K562 (cell line): ENCODE data around the gene SNTG2. TPM values are rescaled to one million over a fixed set of nuclear protein-coding genes. Genes with fewer than 3 reads are reported as not detected.

Experiments
- ATAC-seq: fragments of 200-7000 bp; cut with Tn5 transposase; 3 replicates; pipeline ENCODE4 v1.9.1; 2020; ENCODE audit warnings: moderate library complexity
- BruUV-seq: library from RNA; stranded (reverse); fragments of 400-500 nt; replicated peaks from 2 replicates; lab custom pipeline; 2021; lab: Mats Ljungman, UMichigan
- CTCF ChIA-PET: fragments of 300-600 bp; formaldehyde crosslinking; extraction: SDS; loops from one replicate; lab custom pipeline; 2021; ENCODE audit warnings: low intra/inter-chr PET ratio; lab: Yijun Ruan, JAX
- POLR2A ChIA-PET: fragments of 300-600, 350-650 bp; sonication (Branson Sonifier 250); formaldehyde crosslinking; extraction: SDS; loops from one replicate; lab custom pipeline; 2021; ENCODE audit warnings: antibody characterized with exemption, inconsistent platforms; lab: Yijun Ruan, JAX
- DNase-seq, 4 experiments: peaks; one replicate each; pipeline versions ENCODE4 v3.0.0 to v3.0.0-alpha.2; 2011 to 2018; ENCODE audit warnings: low spot score in 3 of 4, mixed read lengths in 3 of 4; ENCODE audit errors: extremely low read depth in 1 of 4
- FAIRE-seq: peaks from 2 replicates; lab custom pipeline; 2011; peaks lifted over from hg19 to GRCh38; lab: Jason Lieb, UNC
- H2AFZ ChIP-seq: 2 replicates; pipeline ENCODE4 v1.6.0; 2011; ENCODE audit warnings: low read depth, low read length, control low read depth, inconsistent platforms
- H3K27ac ChIP-seq: fragments of 200-600 bp; 3 replicates; pipeline ENCODE4 v1.8.0; 2011; ENCODE audit warnings: low read depth, mild to moderate bottlenecking, control low read depth, inconsistent platforms, low read length, moderate library complexity, mixed read lengths; ENCODE audit errors: extremely low read depth
- H3K27me3 ChIP-seq, 2 experiments: fragments of 300-600 bp in 1 of 2; 2 replicates in 1 of 2; 3 replicates in 1 of 2; pipeline versions ENCODE4 v1.6.0 to v1.8.0; 2011; ENCODE audit warnings: inconsistent platforms in 2 of 2, low read length in 2 of 2, mild to moderate bottlenecking in 1 of 2, mixed read lengths in 1 of 2, moderate library complexity in 1 of 2; ENCODE audit not compliant: control insufficient read depth in 2 of 2, insufficient read depth in 2 of 2
- H3K36me3 ChIP-seq: fragments of 300-600 bp; 3 replicates; pipeline ENCODE4 v1.8.0; 2011; ENCODE audit warnings: mild to moderate bottlenecking, low read length, inconsistent platforms; ENCODE audit not compliant: control insufficient read depth, insufficient read depth
- H3K4me1 ChIP-seq, 2 experiments: fragments of 200-600 bp in 1 of 2; replicated peaks in 1 of 2; 2 replicates in 1 of 2; 3 replicates in 1 of 2; pipeline versions ENCODE4 v1.5.1 to v1.8.0; 2011; ENCODE audit warnings: inconsistent platforms in 2 of 2, low read length in 2 of 2, mild to moderate bottlenecking in 1 of 2, mixed read lengths in 1 of 2, moderate library complexity in 1 of 2; ENCODE audit not compliant: control insufficient read depth in 2 of 2, insufficient read depth in 2 of 2
- H3K4me2 ChIP-seq: 2 replicates; pipeline ENCODE4 v1.6.1; 2011; ENCODE audit warnings: low read length, control low read depth, inconsistent platforms, mixed read lengths; ENCODE audit not compliant: insufficient read depth
- H3K4me3 ChIP-seq: fragments of 200-600 bp; sonication (generic), shearing (Covaris generic); 2 replicates; pipeline ENCODE4 v1.5.1; 2016; ENCODE audit warnings: control low read depth, inconsistent platforms
- H3K79me2 ChIP-seq: fragments of 200-600 bp; 3 replicates; pipeline ENCODE4 v1.8.0; 2011; ENCODE audit warnings: low read length, inconsistent platforms; ENCODE audit not compliant: control insufficient read depth, insufficient read depth
- H3K9ac ChIP-seq, 2 experiments: 2 replicates each; pipeline versions ENCODE4 v1.6.0 to v1.6.1; 2011; ENCODE audit warnings: low read depth in 2 of 2, low read length in 2 of 2, control low read depth in 1 of 2, inconsistent platforms in 1 of 2, mild to moderate bottlenecking in 1 of 2, mixed read lengths in 1 of 2; ENCODE audit not compliant: insufficient read depth in 1 of 2
- H3K9me1 ChIP-seq: one replicate; pipeline ENCODE4 v1.6.0; 2011; ENCODE audit warnings: inconsistent platforms, mild to moderate bottlenecking, low read length, moderate library complexity; ENCODE audit not compliant: control insufficient read depth, insufficient read depth
- H3K9me3 ChIP-seq: replicated peaks from 2 replicates; pipeline ENCODE4 v1.5.1; 2011; ENCODE audit warnings: low read depth, low read length, inconsistent platforms; ENCODE audit not compliant: control insufficient read depth, insufficient read depth
- H4K20me1 ChIP-seq: replicated peaks from 2 replicates; pipeline ENCODE4 v1.6.1; 2011; ENCODE audit warnings: low read length, inconsistent platforms, mixed read lengths; ENCODE audit not compliant: control insufficient read depth, insufficient read depth
- ETS2 ChIP-seq: IDR thresholded peaks from 2 replicates; pipeline ENCODE4 v1.6.1; 2016; ENCODE audit warnings: borderline replicate concordance, missing genetic modification characterization, mild to moderate bottlenecking, moderate library complexity, missing compliant biosample characterization; ENCODE audit not compliant: poor library complexity, severe bottlenecking
- FOXJ3 ChIP-seq: sonication (generic); formaldehyde crosslinking; IDR thresholded peaks from 2 replicates; pipeline ENCODE4 v1.4.0; 2020; ENCODE audit warnings: mild to moderate bottlenecking, missing genetic modification reagents
- KDM5B ChIP-seq: fragments of 200-600 bp; sonication (generic); IDR thresholded peaks from 2 replicates; pipeline ENCODE4 v1.6.1; 2012; ENCODE audit warnings: low read depth, mild to moderate bottlenecking, moderate library complexity, low read length, control low read depth, inconsistent platforms; ENCODE audit not compliant: insufficient replicate concordance
- MAFF ChIP-seq: IDR thresholded peaks from 2 replicates; pipeline ENCODE4 v1.6.1; 2012; ENCODE audit warnings: low read length, improper control_type of control experiment
- MBD2 ChIP-seq: sonication (generic); IDR thresholded peaks from 2 replicates; pipeline ENCODE4 v1.6.1; 2016; ENCODE audit warnings: low read depth, borderline replicate concordance
- PHB2 ChIP-seq: fragments of 450-650 bp; IDR thresholded peaks from 2 replicates; pipeline ENCODE4 v1.6.1; 2017; ENCODE audit warnings: low read depth
- PKNOX1 ChIP-seq: fragments of 450-650 bp; IDR thresholded peaks from 2 replicates; pipeline ENCODE4 v1.6.1; 2016
- SMARCB1 ChIP-seq: IDR thresholded peaks from 2 replicates; pipeline ENCODE4 v1.6.1; 2011; ENCODE audit warnings: improper control_type of control experiment, low read depth; ENCODE audit not compliant: insufficient read length
- SMARCC2 ChIP-seq: fragments of 450-650 bp; IDR thresholded peaks from 2 replicates; pipeline ENCODE4 v1.6.1; 2017; ENCODE audit warnings: antibody characterized with exemption, moderate library complexity, mild to moderate bottlenecking, low read depth
- SRF ChIP-seq, 2 experiments: fragments of 250-450, 450-650 bp in 1 of 2; sonication (Bioruptor Pico) in 1 of 2; sonication (generic) in 1 of 2; formaldehyde crosslinking; IDR thresholded peaks; 2 replicates each; pipeline versions ENCODE4 v1.5.0 to v1.5.1; 2020 to 2022; ENCODE audit warnings: mild to moderate bottlenecking in 1 of 2, missing genetic modification reagents in 1 of 2
- ZNF175 ChIP-seq: fragments of 200-800 bp; sonication (Bioruptor generic); IDR thresholded peaks from 2 replicates; pipeline ENCODE4 v1.6.1; 2016; ENCODE audit warnings: low read depth, mild to moderate bottlenecking, missing genetic modification characterization, missing compliant biosample characterization
- ZNF707 ChIP-seq: fragments of 250-450 bp; sonication (Bioruptor Pico); conservative IDR thresholded peaks from 2 replicates; pipeline ENCODE4 v1.8.0; 2022; ENCODE audit warnings: inconsistent platforms, mild to moderate bottlenecking, moderate library complexity
- WGBS: fragments of 100-300 bp; shearing (Covaris generic); methylation state at CpG from one replicate; pipeline ENCODE4 v1.1.6; 2016; ENCODE audit warnings: low coverage, mixed read lengths; ENCODE audit not compliant: insufficient coverage; ENCODE audit errors: missing lambda C conversion rate; 5-methylcytosine and 5-hydroxymethylcytosine counted together
- in situ Hi-C: fragments of 300-500 bp; cut with MboI; formaldehyde crosslinking; loops from 4 replicates; pipeline ENCODE4 v1.15.0; 2018; ENCODE audit warnings: inconsistent platforms, mixed read lengths
- intact Hi-C: fragments of 100-400 bp; cut with micrococcal nuclease; formaldehyde crosslinking; loops from 2 replicates; pipeline ENCODE4 v1.14.2; 2022
- polyA plus RNA-seq, 8 experiments: library from polyadenylated mRNA; depleted of rRNA in 4 of 8; stranded (reverse) in 5 of 8; unstranded in 3 of 8; fragments of >200 nt; fragmentation: Nextera tagmentation in 2 of 8; fragmentation: Illumina TruSeq in 1 of 8; extraction: Ambion mirVana in 2 of 8; extraction: Trizol in 1 of 8; gene quantifications; 2 replicates each; pipeline versions ENCODE4 v1.2.1 to v1.2.3, GENCODE V29; 2011 to 2014; ENCODE audit warnings: inconsistent platforms in 1 of 8, missing spikeins in 1 of 8
- total RNA-seq, 7 experiments: library from RNA; depleted of rRNA in 6 of 7; stranded (reverse); fragments of >200 nt in 6 of 7; fragmentation: Illumina TruSeq in 2 of 7; extraction: Trizol in 2 of 7; gene quantifications; 2 replicates each; pipeline versions ENCODE4 v1.2.1 to v1.2.3, GENCODE V29; 2011 to 2021; ENCODE audit warnings: low replicate concordance in 1 of 7
- TF ChIP-seq, protein P1 (sequence below): fragments of 450-650 bp; IDR thresholded peaks from 2 replicates; pipeline ENCODE4 v1.6.1; 2016; ENCODE audit warnings: antibody characterized with exemption
- TF ChIP-seq, protein P2 (sequence below): IDR thresholded peaks from 2 replicates; pipeline ENCODE4 v1.6.1; 2012; ENCODE audit warnings: low read depth, low read length, improper control_type of control experiment, borderline replicate concordance
- TF ChIP-seq, protein P3 (sequence below): fragments of 250-450 bp; sonication (Bioruptor Pico); IDR thresholded peaks from 2 replicates; pipeline ENCODE4 v1.8.0; 2021; ENCODE audit warnings: moderate library complexity, mild to moderate bottlenecking, inconsistent platforms

SNTG2 gene
- total and polyA plus RNA-seq, 9 of the 15 experiments (the other 6 are each of a cell fraction or from before 2014, with no cell fraction given), result not detected

- Histone ChIP-seq H3K4me1 (no peaks in the 10 kb centered on the region), H4K20me1 (no peaks in the 10 kb centered on the region), H2AFZ (no peak overlapping the region), H3K9me3 (no peaks in the 10 kb centered on the region), H3K36me3 (no peaks in the 10 kb centered on the region), H3K4me3 (no peak overlapping the region), H3K27ac (no peak overlapping the region), H3K9ac (no peak overlapping the region), H3K27me3 (peaks cover 0 to 15% of the 10 kb centered on the region in 2 experiments; a peak in 2 of 5 replicates), H3K79me2 (no peaks in the 10 kb centered on the region), H3K9me1 (no peaks in the 10 kb centered on the region), H3K4me2 (no peak overlapping the region)
- DNase-seq, result no peak
- ATAC-seq, result no peak
- WGBS, result 0% methylated on average over 8 of the region's 9 CpGs
- no TSS peak for BruUV-seq
- intact Hi-C loops (no loop called here), in situ Hi-C loops (no loop called here)
- ChIA-PET POLR2A (interaction anchor here (0.5 kb wide), 1 partner anchor 255 kb away, joined by 3 read pairs; no protein-coding TSS in a partner anchor), CTCF (no interaction called here)
- no peak for FAIRE-seq
- TF ChIP-seq MAFF (no peak), ZNF707 (CRISPR knock-in tag) (no peak), SRF (CRISPR knock-in tag; IDR thresholded peaks at IDR 0.05) (no peak), MBD2 (no peak), SMARCB1 (no peak), ETS2 (tag) (no peak), ZNF175 (no peak), KDM5B (no peak), SMARCC2 (no peak), FOXJ3 (CRISPR knock-in tag) (no peak), PKNOX1 (no peak), PHB2 (no peak)
- TF ChIP-seq, protein P1, sequence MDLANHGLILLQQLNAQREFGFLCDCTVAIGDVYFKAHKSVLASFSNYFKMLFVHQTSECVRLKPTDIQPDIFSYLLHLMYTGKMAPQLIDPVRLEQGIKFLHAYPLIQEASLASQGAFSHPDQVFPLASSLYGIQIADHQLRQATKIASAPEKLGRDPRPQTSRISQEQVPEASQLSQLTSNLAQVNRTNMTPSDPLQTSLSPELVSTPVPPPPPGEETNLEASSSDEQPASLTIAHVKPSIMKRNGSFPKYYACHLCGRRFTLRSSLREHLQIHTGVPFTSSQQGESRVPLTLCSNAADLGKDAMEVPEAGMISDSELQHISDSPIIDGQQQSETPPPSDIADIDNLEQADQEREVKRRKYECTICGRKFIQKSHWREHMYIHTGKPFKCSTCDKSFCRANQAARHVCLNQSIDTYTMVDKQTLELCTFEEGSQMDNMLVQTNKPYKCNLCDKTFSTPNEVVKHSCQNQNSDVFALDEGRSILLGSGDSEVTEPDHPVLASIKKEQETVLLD, result no peak
- TF ChIP-seq, protein P2, sequence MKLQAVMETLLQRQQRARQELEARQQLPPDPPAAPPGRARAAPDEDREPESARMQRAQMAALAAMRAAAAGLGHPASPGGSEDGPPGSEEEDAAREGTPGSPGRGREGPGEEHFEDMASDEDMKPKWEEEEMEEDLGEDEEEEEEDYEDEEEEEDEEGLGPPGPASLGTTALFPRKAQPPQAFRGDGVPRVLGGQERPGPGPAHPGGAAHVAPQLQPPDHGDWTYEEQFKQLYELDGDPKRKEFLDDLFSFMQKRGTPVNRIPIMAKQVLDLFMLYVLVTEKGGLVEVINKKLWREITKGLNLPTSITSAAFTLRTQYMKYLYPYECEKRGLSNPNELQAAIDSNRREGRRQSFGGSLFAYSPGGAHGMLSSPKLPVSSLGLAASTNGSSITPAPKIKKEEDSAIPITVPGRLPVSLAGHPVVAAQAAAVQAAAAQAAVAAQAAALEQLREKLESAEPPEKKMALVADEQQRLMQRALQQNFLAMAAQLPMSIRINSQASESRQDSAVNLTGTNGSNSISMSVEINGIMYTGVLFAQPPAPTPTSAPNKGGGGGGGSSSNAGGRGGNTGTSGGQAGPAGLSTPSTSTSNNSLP, result no peak
- TF ChIP-seq, protein P3, sequence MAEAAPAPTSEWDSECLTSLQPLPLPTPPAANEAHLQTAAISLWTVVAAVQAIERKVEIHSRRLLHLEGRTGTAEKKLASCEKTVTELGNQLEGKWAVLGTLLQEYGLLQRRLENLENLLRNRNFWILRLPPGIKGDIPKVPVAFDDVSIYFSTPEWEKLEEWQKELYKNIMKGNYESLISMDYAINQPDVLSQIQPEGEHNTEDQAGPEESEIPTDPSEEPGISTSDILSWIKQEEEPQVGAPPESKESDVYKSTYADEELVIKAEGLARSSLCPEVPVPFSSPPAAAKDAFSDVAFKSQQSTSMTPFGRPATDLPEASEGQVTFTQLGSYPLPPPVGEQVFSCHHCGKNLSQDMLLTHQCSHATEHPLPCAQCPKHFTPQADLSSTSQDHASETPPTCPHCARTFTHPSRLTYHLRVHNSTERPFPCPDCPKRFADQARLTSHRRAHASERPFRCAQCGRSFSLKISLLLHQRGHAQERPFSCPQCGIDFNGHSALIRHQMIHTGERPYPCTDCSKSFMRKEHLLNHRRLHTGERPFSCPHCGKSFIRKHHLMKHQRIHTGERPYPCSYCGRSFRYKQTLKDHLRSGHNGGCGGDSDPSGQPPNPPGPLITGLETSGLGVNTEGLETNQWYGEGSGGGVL (CRISPR knock-in tag), result no peak
These were observed 349.6 kb downstream of the SNTG2 start for GRCh38 chr2:1300284-1300683.
